ENCODE results near the gene PPFIBP2.
"Not testable (repeated sequence)": the region's sequence is repeated elsewhere in the genome, so short reads cannot be mapped to it uniquely, and the experiment has no call there.

Gene PPFIBP2

DNA sequence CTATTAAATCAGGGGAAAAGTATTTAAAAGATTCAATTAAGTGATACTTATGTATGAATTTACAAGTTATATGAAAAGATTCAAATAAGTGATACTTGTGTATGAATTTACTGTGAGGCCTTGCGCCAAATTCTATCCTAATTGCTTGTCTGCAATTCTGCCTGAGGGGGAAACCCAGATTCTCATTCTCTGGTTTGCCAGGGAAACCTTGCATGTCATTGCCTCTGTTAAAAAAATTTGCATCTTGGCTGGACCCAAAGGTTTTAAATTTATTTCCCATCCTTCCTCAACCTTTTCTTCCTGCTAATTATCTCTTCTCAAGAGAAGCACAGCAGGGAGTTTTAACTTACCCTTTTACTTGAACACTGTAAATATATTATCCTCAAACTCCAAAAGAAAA, 14.7 kb upstream of the PPFIBP2 start:
- DNase-seq (ENCODE audit: low read depth, low spot score): no peak

DNA sequence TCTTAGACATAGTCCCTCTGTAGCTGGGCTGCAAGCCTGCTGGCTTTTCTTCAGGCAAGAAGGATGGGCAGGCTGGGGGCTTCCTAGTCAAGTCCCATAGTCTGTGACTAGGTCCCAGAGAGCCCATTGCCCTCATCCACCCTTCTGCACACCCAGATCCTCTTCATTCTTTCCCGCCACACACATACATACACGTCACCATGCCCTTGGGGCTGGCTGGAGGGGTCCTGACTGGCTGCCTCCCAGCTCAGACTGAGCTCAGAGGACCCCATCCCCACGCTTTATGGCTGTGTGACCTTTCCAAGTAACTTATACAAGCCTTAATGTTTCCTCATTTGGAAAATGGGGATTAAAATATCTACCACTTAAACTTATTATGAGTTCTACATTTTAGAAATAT, 13.5 kb upstream of the PPFIBP2 start:
- DNase-seq (ENCODE audit: low read depth, low spot score): no peak

DNA sequence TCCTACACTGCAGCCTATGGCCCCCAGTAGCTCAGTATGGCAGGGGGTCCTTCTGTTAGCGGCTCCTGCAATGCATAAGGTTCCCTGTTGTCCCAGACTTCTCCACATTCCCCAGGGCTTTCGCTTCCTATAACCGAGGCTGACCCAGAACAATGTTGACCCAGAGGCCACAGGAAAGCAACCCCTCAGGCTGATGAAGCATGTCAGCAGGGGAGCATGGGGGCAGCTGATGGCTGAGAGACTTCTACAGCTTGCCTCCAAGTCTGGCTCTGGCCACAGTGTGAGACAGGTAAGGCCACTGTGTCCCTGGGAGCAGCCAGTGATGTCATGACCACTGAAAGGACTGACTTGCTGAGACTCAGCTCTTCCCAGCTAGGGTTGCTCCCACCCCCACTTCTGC, 12.5 kb upstream of the PPFIBP2 start:
- DNase-seq (ENCODE audit: low read depth, low spot score): no peak

DNA sequence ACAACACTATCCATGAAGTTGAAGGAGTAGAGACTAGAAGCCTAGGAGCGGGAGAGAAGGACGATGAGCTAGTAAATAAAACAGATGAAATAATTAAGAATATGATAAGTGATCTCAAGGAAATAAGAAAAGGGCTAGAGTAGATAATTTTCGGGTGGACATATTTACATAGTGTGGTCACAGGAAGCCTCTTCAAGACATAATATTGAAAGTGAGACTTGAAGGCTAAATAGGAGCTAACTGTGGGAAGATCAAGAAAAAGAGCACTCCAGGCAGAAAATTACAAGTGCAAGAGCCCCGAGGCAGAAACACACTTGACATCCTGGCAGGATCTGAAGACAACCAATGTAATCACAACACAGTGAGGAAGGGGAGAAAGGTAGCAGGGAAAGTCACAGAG, 11.9 kb upstream of the PPFIBP2 start:
- no peak for DNase-seq (ENCODE audit: low read depth, low spot score)

DNA sequence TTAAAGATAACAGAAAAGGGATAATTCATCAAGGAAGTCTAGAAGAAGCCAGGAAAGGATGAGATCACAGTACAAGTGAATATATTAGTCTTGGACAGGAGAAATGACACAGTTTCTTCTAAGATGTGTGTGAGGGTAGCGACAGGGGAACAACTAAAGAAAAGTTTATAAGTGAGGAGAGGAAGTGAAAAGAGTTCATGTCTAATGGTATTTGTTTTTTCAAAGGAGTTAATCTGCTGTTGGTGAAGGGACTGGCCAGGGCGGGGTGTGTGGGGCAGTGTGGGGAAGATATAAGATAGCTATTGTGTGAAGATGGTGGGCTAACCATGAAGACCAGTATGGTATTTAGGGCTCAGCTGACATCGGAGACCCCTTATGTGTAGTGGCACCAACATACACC, 7.6 kb upstream of the PPFIBP2 start:
- no peak for DNase-seq (ENCODE audit: low read depth, low spot score)

DNA sequence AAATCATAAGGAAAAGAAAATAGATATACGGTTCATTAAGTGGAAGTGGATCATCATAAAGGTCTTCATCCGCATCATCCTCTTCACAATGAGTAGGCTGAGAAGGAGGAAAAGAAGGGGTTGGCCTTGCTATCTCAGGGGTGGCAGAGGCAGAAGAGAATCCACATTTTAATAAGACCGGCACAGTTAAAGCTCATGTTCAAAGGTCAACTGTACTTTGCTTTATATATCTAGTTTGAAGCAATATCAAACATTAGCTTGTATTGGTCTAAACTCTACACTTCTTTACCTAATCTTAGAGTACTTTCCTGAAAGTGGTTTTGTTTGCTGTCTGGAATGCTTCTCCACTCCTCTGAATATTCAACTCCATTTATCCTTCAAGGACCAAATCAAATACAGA, 5.7 kb upstream of the PPFIBP2 start:
- DNase-seq (ENCODE audit: low read depth, low spot score): no peak

DNA sequence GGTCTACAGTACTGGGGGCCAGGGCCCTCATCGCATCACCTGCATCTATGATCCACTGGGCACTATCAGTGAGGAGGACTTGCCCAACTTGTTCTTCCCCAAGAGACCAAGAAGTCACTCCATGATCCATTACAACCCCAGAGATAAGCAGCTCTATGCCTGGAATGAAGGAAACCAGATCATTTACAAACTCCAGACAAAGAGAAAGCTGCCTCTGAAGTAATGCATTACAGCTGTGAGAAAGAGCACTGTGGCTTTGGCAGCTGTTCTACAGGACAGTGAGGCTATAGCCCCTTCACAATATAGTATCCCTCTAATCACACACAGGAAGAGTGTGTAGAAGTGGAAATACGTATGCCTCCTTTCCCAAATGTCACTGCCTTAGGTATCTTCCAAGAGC, 3.8 kb upstream of the PPFIBP2 start:
- DNase-seq (ENCODE audit: low read depth, low spot score): no peak

DNA sequence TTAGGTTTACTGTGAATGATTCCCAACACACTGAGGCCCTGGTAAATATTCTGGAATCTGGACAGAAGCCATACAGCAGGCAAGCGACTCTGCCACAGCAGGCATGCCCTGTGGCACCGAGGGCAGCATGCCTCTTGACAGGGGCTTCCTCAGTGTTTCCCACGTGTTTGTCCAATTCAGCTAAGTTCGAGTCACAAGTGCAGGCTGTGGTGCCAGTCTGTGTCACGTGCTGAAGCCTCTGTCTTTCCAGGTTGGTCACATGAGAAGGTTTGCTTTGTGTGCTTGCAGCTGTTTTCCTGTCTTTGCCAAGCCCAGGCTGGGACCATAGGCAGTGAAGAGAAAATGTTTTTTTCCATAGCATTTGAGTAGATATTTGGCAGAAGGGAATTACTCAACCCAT, 2.4 kb upstream of the PPFIBP2 start:
- DNase-seq (ENCODE audit: low read depth, low spot score): no peak

DNA sequence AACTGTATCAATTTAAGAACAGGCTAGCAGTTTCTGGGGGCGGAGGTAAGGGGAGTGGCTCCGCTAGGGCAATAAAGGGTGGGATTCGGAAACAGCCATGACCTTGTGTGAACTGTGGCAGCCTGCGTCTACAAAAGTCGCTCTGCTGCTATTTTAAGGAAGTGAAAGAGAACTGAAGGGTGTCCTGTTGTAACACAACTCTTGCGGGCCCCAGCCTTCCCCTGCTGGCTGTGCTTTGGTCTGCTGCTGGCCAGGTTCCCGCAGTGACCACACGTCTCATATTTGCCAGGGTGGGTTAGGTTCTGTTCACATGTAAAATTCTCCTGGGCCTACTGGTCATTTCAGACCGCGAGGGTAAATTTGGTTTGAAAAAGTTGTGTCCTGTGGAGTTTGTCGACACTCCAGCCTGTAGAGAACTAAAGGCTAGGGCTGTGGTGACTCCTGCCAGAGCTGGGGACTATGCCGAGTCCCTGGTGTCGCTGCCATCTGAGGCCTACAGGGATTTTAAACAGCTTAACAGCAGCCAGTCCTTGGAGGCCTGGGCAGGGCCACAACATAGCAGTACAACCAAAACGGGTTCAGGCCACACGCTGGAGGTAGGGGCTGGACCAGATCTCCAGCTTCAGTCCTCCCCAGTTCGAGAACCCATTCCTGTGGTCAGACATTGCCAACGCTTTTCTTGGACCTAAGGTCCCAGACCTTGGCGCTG, 1.1 kb upstream of the PPFIBP2 start:
- DNase-seq (ENCODE audit: low read depth, low spot score): no peak

DNA sequence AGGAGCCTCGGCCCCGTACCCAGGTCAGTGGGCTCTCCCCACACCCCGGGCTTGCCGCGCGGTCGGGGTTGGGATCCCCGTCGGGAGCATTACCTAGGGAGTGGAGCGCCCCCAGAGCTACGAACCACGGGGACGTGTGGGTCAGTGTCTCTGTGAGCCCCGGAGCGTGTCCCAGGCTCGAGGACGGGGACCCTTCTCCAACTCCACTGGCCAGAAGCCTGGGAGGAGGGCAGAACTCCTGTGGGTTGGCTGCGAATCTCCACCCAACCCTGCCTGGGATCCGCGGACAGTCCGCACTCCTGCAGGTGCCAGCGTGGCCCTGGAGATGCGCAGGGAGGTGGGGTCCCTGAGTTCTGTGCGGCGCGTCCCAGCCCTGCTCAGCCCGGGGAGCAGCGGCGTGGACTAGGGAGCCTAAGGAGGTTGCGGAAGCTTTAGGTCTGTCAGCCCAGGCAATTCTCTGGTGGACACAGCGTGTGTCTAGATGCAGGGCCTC, 346 bp downstream of the PPFIBP2 start:
- no peak for DNase-seq (ENCODE audit: low read depth, low spot score)

DNA sequence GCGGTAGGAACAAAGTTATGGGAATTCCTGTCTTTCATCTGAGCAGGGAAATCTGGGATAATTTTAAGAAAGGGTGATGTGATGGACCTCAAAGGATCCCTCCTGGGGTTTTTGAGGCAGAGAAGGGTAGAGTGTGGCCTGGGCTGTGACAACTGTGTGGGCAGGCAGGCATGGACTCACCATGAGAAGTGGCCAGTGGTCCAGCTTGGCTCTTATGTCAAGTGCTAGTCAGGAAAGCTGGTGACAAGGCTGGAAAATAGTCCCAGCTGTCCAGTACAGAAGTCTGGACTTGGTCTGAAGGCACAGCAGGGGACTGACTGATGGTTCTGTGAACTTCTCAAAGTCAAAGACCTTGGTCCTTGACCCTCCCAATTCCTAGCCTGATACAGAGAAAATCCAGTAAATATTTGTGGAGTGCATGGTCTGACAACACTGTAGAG, 1.7 kb downstream of the PPFIBP2 start:
- DNase-seq (ENCODE audit: low read depth, low spot score): no peak

DNA sequence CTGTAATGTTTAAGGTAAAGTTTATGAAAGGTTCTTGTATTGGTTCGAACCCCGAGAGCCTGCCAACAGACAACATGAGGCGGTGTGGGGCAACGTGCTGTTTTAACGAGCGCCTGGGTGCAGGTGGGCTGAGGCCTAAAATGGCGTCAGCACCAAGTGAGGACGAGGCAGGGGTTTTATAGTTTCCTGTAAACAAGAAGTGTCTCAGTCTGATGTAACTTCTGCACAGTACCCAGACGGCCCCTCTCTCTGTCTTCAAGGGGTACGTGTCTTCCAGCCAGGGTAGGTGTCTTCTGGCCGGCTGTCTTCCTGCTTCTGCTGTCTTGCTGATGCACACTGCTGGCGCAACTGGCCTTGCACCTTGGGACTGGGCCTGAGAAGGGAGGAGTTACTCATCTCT, 2.7 kb downstream of the PPFIBP2 start:
- no peak for DNase-seq (ENCODE audit: low read depth, low spot score)

DNA sequence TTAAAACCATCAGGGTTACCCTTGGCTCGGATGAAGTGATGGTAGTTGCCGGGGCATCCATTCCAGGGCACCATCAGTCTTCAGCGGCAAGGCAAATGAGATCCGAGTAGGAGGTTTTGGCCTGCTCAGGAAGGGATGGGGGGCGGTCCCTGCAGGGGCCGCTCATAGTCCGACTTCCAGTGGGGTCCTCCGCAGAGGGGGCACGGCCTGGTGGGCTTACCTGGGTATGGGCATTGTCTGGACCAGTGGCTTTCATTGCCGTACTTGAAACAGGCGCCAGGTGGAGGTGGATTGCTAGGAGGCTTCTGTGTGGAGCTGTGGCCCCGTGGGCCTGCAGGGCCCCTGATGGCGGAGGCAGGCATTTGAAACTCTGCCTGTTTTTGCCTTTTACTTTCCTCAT, 3.9 kb downstream of the PPFIBP2 start:
- DNase-seq (ENCODE audit: low read depth, low spot score): not testable (repeated sequence)

DNA sequence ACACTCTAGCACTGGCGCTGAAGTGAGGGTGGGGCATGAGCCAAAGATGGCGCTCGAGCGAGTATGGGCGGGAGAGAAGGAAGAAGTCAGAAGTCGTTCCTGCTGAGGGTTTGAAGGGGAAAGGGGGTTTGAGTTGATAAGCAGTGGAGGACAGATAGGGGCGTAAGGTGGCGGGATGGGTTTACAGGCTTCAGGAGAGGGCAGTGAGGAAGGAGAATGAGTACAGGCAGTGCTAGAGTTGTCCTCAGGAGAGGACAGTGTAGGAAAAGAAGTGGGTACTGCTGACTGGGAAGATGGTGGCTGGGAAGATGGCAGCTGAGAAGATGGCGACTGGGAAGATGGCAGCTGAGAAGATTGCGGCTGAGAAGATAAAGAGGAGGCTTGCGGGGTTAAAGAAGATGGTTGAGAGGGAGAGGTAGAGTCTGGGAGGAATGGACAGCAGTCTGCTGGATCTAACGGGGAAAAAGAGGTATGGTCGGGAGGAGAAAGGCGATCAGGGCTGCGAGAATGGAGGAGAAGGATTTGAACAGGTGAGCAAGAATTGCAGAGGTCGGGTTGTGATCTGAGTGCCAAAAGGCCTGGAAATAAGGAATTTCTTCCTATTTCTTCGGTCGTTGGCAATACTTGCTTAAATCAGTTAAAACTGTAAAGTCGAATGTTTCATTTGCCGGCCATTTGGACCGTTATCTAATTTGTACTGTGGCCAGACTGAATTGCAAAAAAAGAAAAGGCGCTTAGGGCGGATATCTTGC, 5.2 kb downstream of the PPFIBP2 start:
- DNase-seq (ENCODE audit: low read depth, low spot score): no peak

DNA sequence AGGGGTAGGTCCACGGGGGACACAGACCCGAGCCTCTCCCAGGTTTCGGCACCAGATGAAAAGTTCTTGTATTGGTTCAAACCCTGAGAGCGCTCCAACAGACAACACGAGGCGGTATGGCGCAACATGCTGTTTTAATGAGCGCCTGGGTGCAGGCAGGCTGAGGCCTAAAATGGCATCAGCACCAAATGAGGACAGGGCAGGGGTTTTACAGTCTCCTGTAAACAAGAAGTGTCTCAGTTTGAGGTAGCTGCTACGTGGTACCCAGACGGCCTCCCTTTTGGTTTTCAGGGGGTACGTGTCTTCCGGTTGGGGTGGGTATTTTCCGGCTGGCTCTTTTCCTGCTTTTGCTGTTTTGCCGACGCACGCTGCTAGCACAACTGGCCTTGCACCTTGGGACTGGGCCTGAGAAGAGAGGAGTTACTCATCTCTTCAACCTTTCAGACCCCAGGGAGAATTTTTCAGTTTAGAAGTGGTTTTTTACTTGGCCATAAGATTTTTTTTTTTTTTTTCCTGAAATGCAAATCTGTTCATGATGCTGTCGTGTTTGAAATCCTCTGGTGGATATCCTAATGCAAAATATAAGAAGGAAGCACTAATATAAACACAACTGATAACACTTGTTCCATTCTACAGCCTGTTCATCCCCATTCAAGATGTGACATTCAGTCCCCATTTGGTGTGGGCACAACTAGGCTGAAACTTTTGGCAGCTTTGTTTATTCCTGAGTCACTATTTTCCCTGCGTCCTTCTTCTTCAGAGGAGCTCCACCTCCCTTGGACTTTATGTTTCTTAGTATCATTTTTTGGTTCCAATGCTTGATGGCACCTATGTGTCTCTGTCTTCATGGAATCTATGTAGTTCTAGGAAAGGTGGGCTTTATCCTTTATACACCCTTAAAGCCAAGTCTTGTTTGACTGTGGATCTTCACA, 6.5 kb downstream of the PPFIBP2 start:
- no peak for DNase-seq (ENCODE audit: low read depth, low spot score)

DNA sequence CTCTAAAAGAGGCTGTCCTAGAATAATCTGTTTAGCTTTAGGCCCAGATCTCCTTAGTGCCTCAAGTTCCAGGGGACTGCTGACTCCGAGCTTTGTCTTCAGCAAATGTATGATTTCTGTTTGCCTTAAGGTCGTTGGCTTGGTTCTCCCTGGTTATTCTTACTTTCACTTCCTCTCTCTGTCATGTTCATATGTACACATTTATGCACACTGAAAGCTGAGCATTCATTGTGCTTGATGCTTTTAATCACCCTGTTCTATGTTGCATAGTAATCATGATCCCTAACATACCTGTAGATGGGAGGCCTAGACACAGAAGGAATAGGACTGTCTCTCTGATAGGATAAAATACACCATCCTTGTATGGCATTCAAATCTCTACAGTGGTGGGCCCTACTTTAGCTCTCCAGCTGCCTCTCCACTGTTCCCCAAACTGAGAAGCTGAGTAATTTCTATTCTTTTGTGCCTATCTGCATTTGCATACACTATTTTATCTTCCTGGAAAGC, 7.2 kb downstream of the PPFIBP2 start:
- DNase-seq (ENCODE audit: low read depth, low spot score): no peak

DNA sequence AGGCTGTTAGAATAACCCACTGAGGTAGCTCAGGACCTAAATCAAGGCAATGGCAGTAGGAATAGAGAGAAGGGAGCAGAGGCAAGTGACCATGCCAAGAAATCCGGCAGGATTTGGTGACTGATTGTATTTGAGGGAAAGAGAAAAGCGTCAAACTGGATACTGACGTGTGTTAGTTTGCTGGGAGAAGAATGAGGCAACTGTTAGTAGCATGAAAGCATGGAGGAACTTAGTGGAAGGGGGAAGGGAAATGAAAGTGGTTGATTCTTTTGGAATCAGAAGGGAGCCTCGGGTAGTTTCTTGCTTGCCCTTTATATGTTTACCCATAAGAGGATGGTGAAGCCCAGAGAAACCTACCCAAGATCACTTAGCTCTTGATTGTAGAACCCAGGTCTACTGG, 8.3 kb downstream of the PPFIBP2 start:
- DNase-seq (ENCODE audit: low read depth, low spot score): no peak

DNA sequence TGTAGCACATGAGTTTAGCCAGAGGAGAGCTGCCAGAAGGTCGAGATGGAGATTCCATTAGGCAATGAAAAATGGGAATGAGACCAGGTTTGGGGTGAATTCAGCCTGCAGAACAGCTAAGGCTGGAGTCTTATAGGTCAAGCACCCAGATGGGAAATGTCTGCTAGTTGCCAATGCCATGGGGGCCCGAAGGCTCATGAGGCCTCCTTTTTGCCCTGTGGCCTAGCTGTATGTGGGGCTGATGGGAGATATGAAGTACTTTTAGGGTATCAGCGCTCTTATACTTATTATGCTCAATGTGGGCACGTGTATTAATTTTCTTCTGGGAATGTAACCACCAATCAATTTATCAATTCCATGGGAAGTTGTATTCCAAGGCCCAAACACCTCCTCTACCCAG, 8.7 kb downstream of the PPFIBP2 start:
- DNase-seq (ENCODE audit: low read depth, low spot score): no peak

DNA sequence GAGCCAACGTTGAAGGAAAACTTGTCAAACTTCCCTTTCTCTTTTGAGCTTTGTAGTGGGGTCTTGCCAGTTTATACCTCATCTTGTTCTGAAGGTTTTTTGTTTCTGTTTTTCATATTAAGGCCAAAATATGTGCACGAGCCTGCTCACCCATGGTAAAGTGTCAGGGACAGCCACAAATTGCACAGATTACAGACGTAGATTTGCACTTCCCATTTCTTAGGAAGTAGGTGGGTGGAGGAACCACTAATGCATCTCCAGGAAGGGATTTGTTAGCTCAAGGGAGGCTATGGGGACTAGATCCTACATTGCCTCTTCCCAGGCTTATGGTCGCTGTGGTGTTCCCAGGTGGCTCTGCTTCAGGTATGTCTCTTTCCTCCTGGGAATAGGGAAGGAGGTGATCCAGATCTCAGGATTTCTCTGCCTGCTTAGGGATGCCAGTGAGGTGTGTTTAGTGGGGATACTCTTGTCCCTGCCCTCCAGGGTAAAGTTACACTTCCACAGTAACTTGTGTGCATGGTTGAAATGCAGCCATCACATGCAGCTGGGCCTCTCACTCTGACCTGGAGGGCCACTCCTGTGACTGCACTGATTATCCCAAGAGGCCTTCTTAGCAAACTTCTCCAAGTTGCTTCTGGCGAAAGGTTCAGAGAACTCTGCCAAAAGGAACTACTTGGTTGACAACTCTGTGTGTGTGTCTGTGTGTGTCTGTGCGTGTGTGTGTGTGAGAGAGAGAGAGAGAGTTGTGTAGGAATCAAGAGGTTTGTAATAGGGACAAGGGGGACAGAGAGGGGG, 9.8 kb downstream of the PPFIBP2 start:
- DNase-seq (ENCODE audit: low read depth, low spot score): no peak

DNA sequence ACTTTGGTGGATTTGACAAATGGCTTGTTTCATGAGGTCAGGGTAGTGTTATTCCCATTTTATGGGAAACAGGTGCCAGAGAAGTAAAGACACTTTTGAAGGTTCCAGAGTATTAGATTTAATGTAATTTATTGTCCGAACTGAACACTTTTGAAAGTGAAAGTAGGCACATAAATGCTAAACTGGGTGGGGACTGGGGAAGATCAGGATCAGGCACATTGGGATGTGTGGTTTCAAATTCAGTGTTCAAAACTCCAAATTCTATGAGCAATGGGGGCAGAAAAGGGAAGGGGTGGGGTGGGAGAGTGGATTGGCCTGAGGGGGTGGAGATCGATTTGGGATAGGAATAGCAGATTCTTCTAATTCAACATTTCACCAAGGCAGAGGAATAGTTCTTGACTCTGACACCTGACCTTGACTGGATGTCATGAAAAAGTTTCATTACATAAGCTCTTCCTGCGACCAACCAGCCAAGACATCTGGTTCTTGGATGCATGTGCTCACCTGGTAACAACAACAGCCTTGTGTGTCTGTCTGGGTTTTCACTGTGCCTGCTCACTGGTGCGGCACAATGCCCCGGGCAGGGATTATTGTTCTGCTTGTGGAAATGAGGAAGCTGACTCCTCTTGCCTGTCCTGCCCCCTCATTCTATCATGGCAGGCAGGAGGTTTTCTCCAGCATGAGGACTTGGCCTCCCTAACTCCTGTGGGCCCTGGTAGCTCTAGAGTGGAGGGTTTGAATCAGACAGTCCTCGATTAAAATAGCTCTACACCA, 10.8 kb downstream of the PPFIBP2 start:
- no peak for DNase-seq (ENCODE audit: low read depth, low spot score)

Data from activated CD4-positive, CD25-positive, alpha-beta regulatory T cell treated with anti-CD3 and anti-CD28 coated beads, Interleukin-2, amount 50 U/mL, for 16 hours (primary cell).